Measurements from ENCODE around the gene OR4D10. TPM values are rescaled to one million over a fixed set of nuclear protein-coding genes. Genes with fewer than 3 reads are reported as not detected.
A peak's percentile ranks its signal among the peaks of the same experiment; 100 is the strongest.

Gene OR4D10
- total and polyA plus RNA-seq, 11 donors, result not detected

- 32 to 34% (median 33%) methylated on average over 5 of the region's 5 CpGs for WGBS, 4 donors
- peak in 1 of 5 donors; percentile 25 for DNase-seq
- no peaks in the 10 kb centered on the region for H3K9me3 ChIP-seq
- intact Hi-C loops (cut with DNase I), result no loop called here
- no peaks in the 10 kb centered on the region for H3K36me3 ChIP-seq
- H3K27ac ChIP-seq, result no peak overlapping the region
- ATAC-seq, result peak in 3 of 4 donors; percentile 57 to 67 (median 66)
- no peaks in the 10 kb centered on the region for H3K27me3 ChIP-seq
- H3K4me3 ChIP-seq, result no peak overlapping the region
- H3K4me1 ChIP-seq, result no peaks in the 10 kb centered on the region
- TF ChIP-seq CTCF (IDR thresholded peaks at IDR 0.05), result no peak
- TF ChIP-seq POLR2A (IDR thresholded peaks at IDR 0.05), result no peak
Observed at GRCh38 chr11:59463190-59463641, 9.9 kb upstream of the OR4D10 start.

- H3K27me3 ChIP-seq, result no peaks in the 10 kb centered on the region
- ATAC-seq (no peak), DNase-seq (no peak)
- H3K36me3 ChIP-seq, result no peaks in the 10 kb centered on the region
- TF ChIP-seq POLR2A (IDR thresholded peaks at IDR 0.05) (no peak), CTCF (IDR thresholded peaks at IDR 0.05) (no peak)
- H3K4me3 ChIP-seq, result no peak overlapping the region
- no peak overlapping the region for H3K27ac ChIP-seq
- intact Hi-C loops (cut with DNase I), result no loop called here
- no peaks in the 10 kb centered on the region for H3K4me1 ChIP-seq
- WGBS, 4 donors, result 52 to 62% (median 61%) methylated on average over 9 of the region's 9 CpGs
- H3K9me3 ChIP-seq, result no peaks in the 10 kb centered on the region
Observed at GRCh38 chr11:59475176-59475575, 2.1 kb downstream of the OR4D10 start.

GRCh38 chr11:59479906-59480305, 6.8 kb downstream of the OR4D10 start:
- intact Hi-C loops (cut with DNase I), result no loop called here
- Histone ChIP-seq H3K4me3 (no peak overlapping the region), H3K9me3 (no peaks in the 10 kb centered on the region), H3K27ac (no peak overlapping the region), H3K27me3 (no peaks in the 10 kb centered on the region), H3K4me1 (no peaks in the 10 kb centered on the region), H3K36me3 (no peaks in the 10 kb centered on the region)
- DNase-seq (no peak), ATAC-seq (no peak)
- TF ChIP-seq POLR2A (IDR thresholded peaks at IDR 0.05) (no peak), CTCF (IDR thresholded peaks at IDR 0.05) (no peak)

GRCh38 chr11:59480359-59480758, 7.2 kb downstream of the OR4D10 start:
- H3K27ac ChIP-seq, result no peak overlapping the region
- no peaks in the 10 kb centered on the region for H3K4me1 ChIP-seq
- 80 to 91% (median 85%) methylated on average over 3 of the region's 3 CpGs for WGBS, 4 donors
- H3K36me3 ChIP-seq, result no peaks in the 10 kb centered on the region
- no peaks in the 10 kb centered on the region for H3K9me3 ChIP-seq
- ATAC-seq (no peak), DNase-seq (no peak)
- intact Hi-C loops (cut with DNase I), result no loop called here
- TF ChIP-seq CTCF (IDR thresholded peaks at IDR 0.05), result no peak
- TF ChIP-seq POLR2A (IDR thresholded peaks at IDR 0.05), result no peak
- H3K27me3 ChIP-seq, result no peaks in the 10 kb centered on the region
- no peak overlapping the region for H3K4me3 ChIP-seq
